HAP-1 (cell line): ENCODE data around the gene RNF182.
"Not testable (repeated sequence)": the region's sequence is repeated elsewhere in the genome, so short reads cannot be mapped to it uniquely, and the experiment has no call there.

Experiments
- DNase-seq, 2 experiments: peaks; one replicate each; pipeline ENCODE4 v3.0.0-alpha.2; 2016 to 2020; ENCODE audit warnings: low spot score in 2 of 2
- H3K27me3 ChIP-seq: fragments of 250-450 bp; sonication (Bioruptor Pico); 2 replicates; pipeline ENCODE4 v1.5.1; 2020; ENCODE audit warnings: low read depth, mild to moderate bottlenecking, moderate library complexity
- H3K36me3 ChIP-seq: fragments of 250-450 bp; sonication (Bioruptor Pico); replicated peaks from 2 replicates; pipeline ENCODE4 v1.5.1; 2020; ENCODE audit warnings: mild to moderate bottlenecking
- H3K4me1 ChIP-seq: fragments of 250-450 bp; sonication (Bioruptor Pico); 2 replicates; pipeline ENCODE4 v1.5.1; 2020; ENCODE audit warnings: mild to moderate bottlenecking
- H3K4me3 ChIP-seq: fragments of 250-450 bp; sonication (Bioruptor Pico); 2 replicates; pipeline ENCODE4 v1.5.1; 2020; ENCODE audit warnings: mild to moderate bottlenecking, moderate library complexity
- H3K9me3 ChIP-seq: fragments of 250-450 bp; sonication (Bioruptor Pico); 2 replicates; pipeline ENCODE4 v1.5.1; 2020; ENCODE audit warnings: mild to moderate bottlenecking, moderate library complexity
- in situ Hi-C: fragments of 300-500 bp; cut with MboI; formaldehyde crosslinking; loops from 3 replicates; pipeline ENCODE4 v1.14.3; 2020; ENCODE audit warnings: low sequenced_read_pairs, inconsistent platforms, mixed read lengths

Gene RNF182, protein sequence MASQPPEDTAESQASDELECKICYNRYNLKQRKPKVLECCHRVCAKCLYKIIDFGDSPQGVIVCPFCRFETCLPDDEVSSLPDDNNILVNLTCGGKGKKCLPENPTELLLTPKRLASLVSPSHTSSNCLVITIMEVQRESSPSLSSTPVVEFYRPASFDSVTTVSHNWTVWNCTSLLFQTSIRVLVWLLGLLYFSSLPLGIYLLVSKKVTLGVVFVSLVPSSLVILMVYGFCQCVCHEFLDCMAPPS

DNA sequence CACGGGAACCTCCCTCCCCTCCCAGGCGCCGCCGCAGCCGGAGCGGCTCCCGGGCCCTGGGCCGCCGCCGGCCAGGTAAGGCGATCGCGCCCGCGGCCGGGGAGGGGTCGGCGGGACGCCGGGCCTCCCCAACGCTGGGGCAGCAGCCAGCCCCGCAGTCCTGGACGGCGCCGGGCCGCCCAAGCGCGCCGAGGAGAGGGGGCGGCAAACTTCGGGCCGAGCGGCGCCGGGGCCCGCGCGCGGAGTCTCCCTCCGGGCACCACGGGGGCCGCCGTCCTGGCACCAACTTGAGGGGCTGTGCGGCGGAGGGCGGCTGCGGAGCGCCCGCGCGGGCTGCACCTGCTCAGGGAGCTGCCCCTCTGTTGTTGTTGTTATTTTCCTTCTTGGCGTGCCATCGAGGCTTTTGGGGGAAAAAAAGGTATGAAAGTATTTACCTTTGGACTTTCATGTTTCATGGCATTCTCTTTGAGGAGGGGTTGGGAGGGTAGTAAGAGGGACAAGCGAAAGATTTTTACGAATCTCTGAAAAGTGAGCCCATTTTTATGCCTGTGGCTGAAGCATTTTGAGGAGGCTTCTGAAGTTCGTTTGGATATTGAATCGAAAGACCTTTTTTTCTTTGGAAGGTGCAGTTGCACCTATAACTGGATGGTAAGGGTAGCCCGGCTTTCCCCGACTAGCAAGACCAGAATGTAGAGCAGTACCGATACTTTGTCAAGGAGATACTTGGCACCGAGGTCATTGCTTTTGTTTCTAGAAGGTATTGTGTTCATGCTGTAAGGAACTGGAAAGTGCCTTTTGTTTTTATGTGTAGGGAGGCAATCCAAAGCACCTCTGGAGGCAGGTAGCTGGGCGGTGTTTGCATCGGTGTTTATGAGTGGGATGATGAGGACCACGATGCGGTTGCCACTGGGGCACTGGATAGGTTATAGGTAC lies at the start of gene RNF182:
Gene RNF182, plus strand, starts transcription at position 4 of the 933 bp plus-strand sequence. CDS start 52,168 bp downstream, outside the sequence.
- peak; percentile 17 to 29 for DNase-seq
- Histone ChIP-seq H3K27me3 (no peaks in the 10 kb centered on the region), H3K9me3 (no peaks in the 10 kb centered on the region), H3K36me3 (no peaks in the 10 kb centered on the region), H3K4me3 (peak within 1 kb of the TSS; percentile 51), H3K4me1 (peaks cover 20% of the 10 kb centered on the region)
- in situ Hi-C loops, result no loop called here

DNA sequence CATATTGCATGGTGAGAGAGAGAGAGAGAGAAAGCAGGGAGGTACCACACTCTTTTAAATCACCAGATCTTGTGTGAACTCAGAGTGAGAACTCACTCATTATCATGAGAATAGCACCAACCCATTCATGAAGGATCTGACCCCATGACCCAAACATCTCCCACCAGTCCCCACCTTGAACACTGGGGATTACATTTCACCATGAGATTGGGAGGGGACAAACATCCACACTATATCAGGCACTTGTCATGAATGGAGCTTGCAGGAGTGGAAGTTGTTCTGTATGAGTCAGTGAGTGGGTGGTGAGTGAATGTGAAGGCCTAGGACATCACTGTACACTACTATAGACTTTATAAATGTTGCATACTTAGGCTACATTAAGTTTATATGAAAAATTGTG lies 47.7 kb upstream of the RNF182 start:
- H3K36me3 ChIP-seq, result no peaks in the 10 kb centered on the region
- no peaks in the 10 kb centered on the region for H3K27me3 ChIP-seq
- in situ Hi-C loops, result no loop called here
- H3K4me1 ChIP-seq, result peaks cover 18% of the 10 kb centered on the region
- H3K9me3 ChIP-seq, result no peaks in the 10 kb centered on the region
- H3K4me3 ChIP-seq, result no peak overlapping the region
- DNase-seq, result no peak

DNA sequence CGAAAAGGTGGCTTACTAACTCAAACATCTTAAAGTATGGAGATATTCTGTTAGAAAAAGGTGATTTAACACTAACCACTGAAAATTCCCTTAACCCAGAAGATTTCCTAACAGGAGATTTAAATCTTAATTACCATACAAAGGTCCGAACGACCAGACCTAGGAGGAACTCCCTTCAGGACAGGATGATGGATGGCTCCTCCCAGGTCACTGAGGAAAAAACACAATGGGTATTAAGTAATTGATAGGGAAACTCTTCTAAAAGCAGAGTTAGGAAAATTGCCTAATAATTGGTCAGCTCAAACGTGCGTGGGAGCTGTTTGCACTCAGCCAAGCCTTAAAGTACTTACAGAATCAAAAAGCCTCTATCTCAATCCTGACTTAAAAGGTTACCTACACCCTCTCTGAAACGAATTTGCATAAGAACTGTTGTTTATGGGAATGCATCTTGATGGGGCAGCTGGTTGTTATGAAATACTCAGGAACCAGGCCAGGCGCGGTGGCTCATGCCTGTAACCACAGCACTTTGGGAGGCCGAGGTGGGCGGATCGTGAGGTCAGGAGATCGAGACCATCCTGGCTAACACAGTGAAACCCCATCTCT lies 44.6 kb upstream of the RNF182 start:
- H3K4me3 ChIP-seq, H3K36me3 ChIP-seq, H3K27me3 ChIP-seq, H3K9me3 ChIP-seq, in situ Hi-C loops: not testable (repeated sequence)
- peak; percentile 47 to 59 for DNase-seq
- H3K4me1 ChIP-seq, result peaks cover 11% of the 10 kb centered on the region

DNA sequence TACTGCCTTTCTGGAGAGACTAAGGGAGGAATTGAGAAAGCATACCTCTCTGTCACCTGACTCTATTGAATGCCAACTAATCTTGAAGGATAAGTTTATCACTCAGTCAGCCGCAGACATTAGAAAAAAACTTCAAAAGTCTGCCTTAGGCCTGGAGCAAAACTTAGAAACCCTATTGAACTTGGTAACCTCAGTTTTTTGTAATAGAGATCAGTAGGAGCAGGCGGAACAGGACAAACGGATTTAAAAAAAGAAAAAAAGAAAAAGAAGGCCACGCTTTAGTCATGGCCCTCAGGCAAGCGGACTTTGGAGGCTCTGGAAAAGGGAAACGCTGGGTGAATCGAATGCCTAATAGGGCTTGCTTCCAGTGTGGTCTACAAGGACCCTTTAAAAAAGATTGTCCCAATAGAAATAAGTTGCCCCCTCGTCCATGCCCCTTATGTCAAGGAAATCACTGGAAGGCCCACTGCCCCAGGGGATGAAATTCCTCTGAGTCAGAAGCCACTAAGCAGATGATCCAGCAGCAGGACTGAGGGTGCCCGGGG lies 43.1 kb upstream of the RNF182 start:
- no peak overlapping the region for H3K4me3 ChIP-seq
- peaks cover 11% of the 10 kb centered on the region for H3K4me1 ChIP-seq
- H3K9me3 ChIP-seq, result no peaks in the 10 kb centered on the region
- H3K27me3 ChIP-seq, result no peaks in the 10 kb centered on the region
- no peaks in the 10 kb centered on the region for H3K36me3 ChIP-seq
- no peak for DNase-seq
- in situ Hi-C loops, result no loop called here

DNA sequence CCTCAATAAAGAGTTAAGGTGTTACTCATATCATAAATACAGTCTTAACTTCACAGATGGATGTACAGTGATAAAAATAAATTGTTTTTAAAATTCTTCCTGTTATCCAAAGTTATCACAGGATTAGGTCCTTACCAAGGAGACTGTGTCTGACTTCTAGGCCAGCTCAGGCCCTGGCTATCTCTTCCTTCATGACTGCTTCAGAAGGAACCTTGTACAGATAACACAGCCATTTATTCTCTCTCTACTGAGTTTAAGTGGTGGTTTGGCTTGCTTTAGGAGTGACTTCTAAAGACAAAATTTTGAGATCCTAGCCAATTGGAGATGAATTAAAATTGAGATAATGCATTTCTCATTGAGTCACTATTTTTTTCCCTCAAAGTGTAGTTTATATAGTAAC lies 40.8 kb upstream of the RNF182 start:
- Histone ChIP-seq H3K4me1 (peaks cover 11% of the 10 kb centered on the region), H3K36me3 (no peaks in the 10 kb centered on the region), H3K27me3 (no peaks in the 10 kb centered on the region), H3K9me3 (no peaks in the 10 kb centered on the region), H3K4me3 (no peak overlapping the region)
- in situ Hi-C loops, result no loop called here
- no peak for DNase-seq

DNA sequence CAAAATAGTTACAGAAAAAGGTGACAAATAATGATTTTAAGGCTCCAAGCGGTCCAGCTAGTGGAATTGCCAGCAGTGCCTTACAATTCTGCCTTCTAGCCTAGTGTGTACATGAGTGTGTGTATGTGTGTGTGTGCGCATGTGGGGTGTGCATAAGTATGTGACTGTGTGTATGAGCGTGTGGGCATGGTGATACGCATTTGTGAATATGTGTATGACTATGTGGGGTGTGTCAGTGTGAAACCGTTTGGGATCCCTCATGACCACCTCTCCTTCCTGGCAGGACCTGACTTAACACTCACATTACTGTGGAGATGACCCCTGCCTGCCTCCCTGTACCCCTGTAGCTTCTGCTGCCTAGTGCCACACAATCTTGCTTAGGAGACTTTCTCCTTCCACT lies 40.4 kb upstream of the RNF182 start:
- in situ Hi-C loops, result no loop called here
- peaks cover 11% of the 10 kb centered on the region for H3K4me1 ChIP-seq
- no peaks in the 10 kb centered on the region for H3K36me3 ChIP-seq
- H3K9me3 ChIP-seq, result no peaks in the 10 kb centered on the region
- no peak for DNase-seq
- no peak overlapping the region for H3K4me3 ChIP-seq
- no peaks in the 10 kb centered on the region for H3K27me3 ChIP-seq

DNA sequence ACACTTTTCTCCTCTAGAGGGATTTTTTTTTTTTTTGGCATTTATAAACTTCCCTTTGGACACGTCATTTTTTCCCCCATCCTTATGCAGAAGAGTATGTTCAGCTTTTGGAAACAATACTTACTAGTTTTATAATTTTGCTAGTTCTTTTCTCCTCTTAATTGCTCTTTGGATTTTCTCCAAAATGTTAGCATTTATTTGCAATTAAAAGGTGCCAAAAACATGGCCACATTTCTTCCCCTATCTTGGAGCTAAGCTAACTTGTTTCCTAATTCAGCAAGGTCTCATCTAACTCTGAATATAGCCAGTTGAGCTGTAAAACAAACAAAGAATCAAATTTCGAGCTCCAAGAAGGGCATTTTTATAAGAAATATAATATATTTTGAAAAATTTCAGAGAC lies 39.2 kb upstream of the RNF182 start:
- Histone ChIP-seq H3K27me3 (no peaks in the 10 kb centered on the region), H3K4me3 (no peak overlapping the region), H3K4me1 (peaks cover under 1% of the 10 kb centered on the region), H3K9me3 (no peaks in the 10 kb centered on the region), H3K36me3 (no peaks in the 10 kb centered on the region)
- no peak for DNase-seq
- in situ Hi-C loops, result no loop called here

DNA sequence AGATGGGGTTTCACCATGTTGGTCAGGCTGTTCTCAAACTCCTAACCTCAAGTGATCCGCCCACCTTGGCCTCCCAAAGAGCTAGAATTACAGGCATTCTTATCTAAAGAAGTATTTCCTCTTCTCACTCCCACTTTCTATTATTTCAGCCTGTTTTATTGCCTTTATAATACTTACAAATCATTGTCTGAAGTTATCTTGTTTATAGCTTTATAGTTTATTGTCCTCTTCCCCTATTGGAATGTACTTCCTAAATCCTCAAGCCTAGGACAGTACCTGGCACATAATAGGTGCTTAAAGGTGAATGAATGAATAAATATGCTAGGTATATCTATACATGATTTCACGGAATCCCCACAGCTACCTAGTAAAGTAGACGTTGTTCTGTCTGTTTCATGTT lies 37.8 kb upstream of the RNF182 start:
- H3K36me3 ChIP-seq, result no peaks in the 10 kb centered on the region
- no peaks in the 10 kb centered on the region for H3K27me3 ChIP-seq
- in situ Hi-C loops, result no loop called here
- H3K4me1 ChIP-seq, result peaks cover 4% of the 10 kb centered on the region
- no peaks in the 10 kb centered on the region for H3K9me3 ChIP-seq
- H3K4me3 ChIP-seq, result no peak overlapping the region
- no peak for DNase-seq

DNA sequence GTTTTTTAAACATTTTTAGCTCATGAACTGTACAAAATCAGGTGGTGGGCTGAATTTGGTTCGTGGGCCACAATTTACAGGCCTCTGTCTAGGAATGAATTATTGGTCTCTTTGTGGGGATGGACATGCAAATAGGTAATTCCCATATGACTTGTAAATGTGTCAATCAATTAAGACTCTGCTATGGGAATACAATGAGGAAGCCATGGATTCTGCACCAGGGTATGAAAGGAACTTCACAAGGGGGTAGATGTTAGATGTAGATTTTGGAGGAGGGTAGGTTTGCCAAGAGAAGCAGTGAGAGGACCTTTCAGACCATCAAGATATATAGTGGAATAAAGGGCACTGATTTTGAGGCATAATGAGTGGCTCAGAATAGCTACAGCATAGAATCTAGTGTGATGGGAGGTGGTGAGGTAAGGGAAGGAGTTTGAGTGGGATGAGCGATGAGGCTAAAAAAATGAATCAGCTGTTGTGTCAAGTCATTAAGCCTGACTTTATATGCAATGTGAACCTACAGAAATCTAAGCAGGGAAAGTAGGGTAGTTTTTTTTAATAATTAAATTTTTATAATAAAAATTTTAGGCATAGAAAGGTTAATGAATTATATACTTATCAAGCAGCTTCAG lies 32.6 kb upstream of the RNF182 start:
- Histone ChIP-seq H3K27me3 (no peaks in the 10 kb centered on the region), H3K9me3 (no peaks in the 10 kb centered on the region), H3K4me1 (peaks cover 11% of the 10 kb centered on the region), H3K4me3 (no peak overlapping the region), H3K36me3 (no peaks in the 10 kb centered on the region)
- DNase-seq, result peak; percentile 30 to 89
- in situ Hi-C loops, result no loop called here

DNA sequence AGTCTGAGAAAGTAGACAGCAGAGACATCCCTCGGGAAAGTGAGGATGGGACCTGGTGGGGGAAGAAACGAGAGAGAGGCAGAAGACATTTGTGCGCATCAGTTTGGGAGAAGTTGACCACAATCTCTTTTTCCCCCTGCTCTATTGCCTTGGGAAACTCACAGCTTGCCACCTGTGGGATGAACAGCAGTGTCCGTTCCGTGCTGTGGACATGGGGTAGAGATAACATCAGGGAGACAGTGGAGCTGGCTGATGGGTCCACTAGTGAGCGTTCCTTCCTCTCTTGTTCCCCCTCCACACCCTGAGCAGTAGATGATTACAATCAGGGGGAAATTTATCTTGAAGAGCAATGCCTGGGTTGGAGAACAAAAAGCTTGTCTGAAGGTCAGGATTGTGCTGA lies 21.8 kb upstream of the RNF182 start:
- in situ Hi-C loops, result loop anchor here (10.0 kb wide), 1 partner anchor 242 kb away; no protein-coding TSS in a partner anchor
- no peaks in the 10 kb centered on the region for H3K9me3 ChIP-seq
- no peak for DNase-seq
- no peaks in the 10 kb centered on the region for H3K4me1 ChIP-seq
- H3K27me3 ChIP-seq, result peaks cover 16% of the 10 kb centered on the region
- no peaks in the 10 kb centered on the region for H3K36me3 ChIP-seq
- no peak overlapping the region for H3K4me3 ChIP-seq

DNA sequence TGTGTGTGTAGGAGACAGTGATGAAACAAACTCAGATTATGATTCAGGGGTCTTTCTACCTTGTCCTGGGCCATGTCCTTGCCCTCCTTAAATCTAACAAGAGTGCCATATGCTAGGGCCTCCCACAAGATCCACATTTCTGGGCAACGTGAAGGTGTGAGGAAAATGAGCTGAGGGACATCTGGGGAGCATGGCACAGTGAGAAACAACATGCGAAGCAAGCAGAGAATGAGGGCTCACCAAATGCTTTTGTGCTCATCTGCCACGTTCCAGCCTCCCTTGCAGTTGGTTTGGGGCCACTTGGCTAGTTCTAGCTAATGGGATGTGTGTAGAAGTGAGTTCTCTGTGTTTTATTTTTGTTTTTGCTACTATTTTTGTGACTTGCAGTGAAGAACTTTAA lies 21.4 kb upstream of the RNF182 start:
- in situ Hi-C loops, result loop anchor here (10.0 kb wide), 1 partner anchor 241 kb away; no protein-coding TSS in a partner anchor
- Histone ChIP-seq H3K9me3 (no peaks in the 10 kb centered on the region), H3K4me3 (no peak overlapping the region), H3K27me3 (peaks cover 19% of the 10 kb centered on the region), H3K36me3 (no peaks in the 10 kb centered on the region), H3K4me1 (no peaks in the 10 kb centered on the region)
- no peak for DNase-seq

DNA sequence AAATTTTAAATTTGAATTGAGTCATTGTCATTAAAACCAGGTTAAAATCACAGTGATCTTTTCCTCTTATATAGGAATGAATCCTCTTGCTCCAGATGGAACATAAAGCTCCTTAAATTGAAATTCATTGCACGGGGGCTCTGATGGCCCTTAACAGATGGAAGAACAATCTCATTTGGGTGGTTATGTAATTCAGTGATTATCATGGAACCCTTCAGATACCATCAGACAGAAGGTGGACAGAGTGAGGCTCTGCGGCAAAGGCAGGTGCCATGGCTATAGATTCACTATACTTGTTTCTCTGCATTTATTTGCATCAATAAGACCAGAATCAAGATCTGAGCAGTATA lies 17.8 kb upstream of the RNF182 start:
- Histone ChIP-seq H3K4me3 (no peak overlapping the region), H3K9me3 (no peaks in the 10 kb centered on the region), H3K36me3 (no peaks in the 10 kb centered on the region), H3K4me1 (no peaks in the 10 kb centered on the region), H3K27me3 (peaks cover 21% of the 10 kb centered on the region)
- no peak for DNase-seq
- in situ Hi-C loops, result loop anchor here (10.0 kb wide), 1 partner anchor 238 kb away; no protein-coding TSS in a partner anchor

DNA sequence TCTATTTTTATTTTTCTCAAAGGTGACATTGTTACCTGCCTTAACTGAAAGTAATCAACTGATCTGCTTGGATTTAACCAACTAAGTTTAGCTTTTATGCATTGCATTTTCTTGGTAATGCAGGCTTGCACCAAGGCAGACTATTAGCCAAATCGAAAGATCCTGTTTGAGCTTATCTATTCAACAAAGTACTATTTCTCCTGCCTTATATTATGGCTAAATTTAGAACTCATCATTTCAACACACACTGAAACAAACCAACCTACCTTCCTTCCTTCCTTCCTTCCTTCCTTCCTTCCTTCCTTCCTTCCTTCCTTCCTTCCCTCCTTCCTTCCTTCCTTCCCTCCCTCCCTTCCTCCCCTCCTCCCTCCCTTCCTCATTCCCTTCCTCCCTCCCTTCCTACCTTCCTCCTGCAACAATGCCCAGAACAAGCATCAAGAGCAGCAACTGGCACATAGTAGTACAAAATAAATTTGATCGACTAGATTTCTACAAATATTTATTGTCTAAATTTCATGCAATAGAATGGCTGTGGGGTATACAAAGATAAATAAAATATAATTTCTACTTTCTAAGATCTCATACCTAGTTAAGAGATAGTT lies 17.0 kb upstream of the RNF182 start:
- in situ Hi-C loops, result loop anchor here (10.0 kb wide), 1 partner anchor 237 kb away; no protein-coding TSS in a partner anchor
- no peaks in the 10 kb centered on the region for H3K4me1 ChIP-seq
- H3K27me3 ChIP-seq, result peaks cover 21% of the 10 kb centered on the region
- no peak overlapping the region for H3K4me3 ChIP-seq
- H3K9me3 ChIP-seq, result no peaks in the 10 kb centered on the region
- DNase-seq, result no peak
- no peaks in the 10 kb centered on the region for H3K36me3 ChIP-seq
